AG10803 (cell line): ENCODE measurements around the gene TNF.

Source experiments
- DNase-seq: peaks from one replicate; pipeline ENCODE4 v3.0.0; 2010; ENCODE audit warnings: low read depth
- H3K4me3 ChIP-seq: 2 replicates; pipeline ENCODE4 v1.5.1; 2011; ENCODE audit warnings: mild to moderate bottlenecking, low read length, control low read depth
- CTCF ChIP-seq: conservative IDR thresholded peaks from 2 replicates; pipeline ENCODE4 v1.5.1; 2011; ENCODE audit warnings: mild to moderate bottlenecking, low read length, control low read depth, inconsistent platforms

The TNF gene

GRCh38 chr6:31559958-31560696 lies 15.2 kb upstream of the TNF start:
- TF ChIP-seq CTCF: no peak
- DNase-seq: peak; percentile 67
- no peak overlapping the region for H3K4me3 ChIP-seq

- no peak for DNase-seq
- TF ChIP-seq CTCF: no peak
- no peak overlapping the region for H3K4me3 ChIP-seq
Observed at GRCh38 chr6:31560697-31561058, 14.7 kb upstream of the TNF start.

- TF ChIP-seq CTCF: no peak
- H3K4me3 ChIP-seq: no peak overlapping the region
- DNase-seq: no peak
Observed at GRCh38 chr6:31567531-31568370, 7.6 kb upstream of the TNF start.

GRCh38 chr6:31568537-31568961 lies 6.8 kb upstream of the TNF start:
- no peak overlapping the region for H3K4me3 ChIP-seq
- no peak for DNase-seq
- TF ChIP-seq CTCF: no peak

- no peak for DNase-seq
Observed at GRCh38 chr6:31569861-31570536, 5.4 kb upstream of the TNF start.

More at GRCh38 chr6:31569861-31570536, 5.4 kb upstream of the TNF start:
- TF ChIP-seq CTCF: no peak
- no peak overlapping the region for H3K4me3 ChIP-seq
